BE2C (cell line): ENCODE results near the gene FLT4.
"Not testable (repeated sequence)": the region's sequence is repeated elsewhere in the genome, so short reads cannot be mapped to it uniquely, and the experiment has no call there.

ENCODE experiments used
- DNase-seq: peaks from one replicate; pipeline ENCODE4 v3.0.0-alpha.2; 2020
- H3K27me3 ChIP-seq: fragments of 250-450 bp; sonication (Bioruptor Pico); 2 replicates; pipeline ENCODE4 v1.5.1; 2020; ENCODE audit warnings: mild to moderate bottlenecking
- H3K36me3 ChIP-seq: fragments of 250-450 bp; sonication (Bioruptor Pico); 2 replicates; pipeline ENCODE4 v1.5.1; 2020; ENCODE audit warnings: mild to moderate bottlenecking
- H3K4me1 ChIP-seq: fragments of 250-450 bp; sonication (Bioruptor Pico); 2 replicates; pipeline ENCODE4 v1.5.1; 2020
- H3K4me3 ChIP-seq: 2 replicates; pipeline ENCODE4 v1.5.1; 2011; ENCODE audit warnings: low read depth, low read length
- H3K9me3 ChIP-seq: fragments of 250-450 bp; sonication (Bioruptor Pico); 2 replicates; pipeline ENCODE4 v1.5.1; 2020
- CTCF ChIP-seq: IDR thresholded peaks from 2 replicates; pipeline ENCODE4 v1.5.1; 2012; ENCODE audit warnings: mild to moderate bottlenecking, low read depth, low read length

Gene FLT4

DNA sequence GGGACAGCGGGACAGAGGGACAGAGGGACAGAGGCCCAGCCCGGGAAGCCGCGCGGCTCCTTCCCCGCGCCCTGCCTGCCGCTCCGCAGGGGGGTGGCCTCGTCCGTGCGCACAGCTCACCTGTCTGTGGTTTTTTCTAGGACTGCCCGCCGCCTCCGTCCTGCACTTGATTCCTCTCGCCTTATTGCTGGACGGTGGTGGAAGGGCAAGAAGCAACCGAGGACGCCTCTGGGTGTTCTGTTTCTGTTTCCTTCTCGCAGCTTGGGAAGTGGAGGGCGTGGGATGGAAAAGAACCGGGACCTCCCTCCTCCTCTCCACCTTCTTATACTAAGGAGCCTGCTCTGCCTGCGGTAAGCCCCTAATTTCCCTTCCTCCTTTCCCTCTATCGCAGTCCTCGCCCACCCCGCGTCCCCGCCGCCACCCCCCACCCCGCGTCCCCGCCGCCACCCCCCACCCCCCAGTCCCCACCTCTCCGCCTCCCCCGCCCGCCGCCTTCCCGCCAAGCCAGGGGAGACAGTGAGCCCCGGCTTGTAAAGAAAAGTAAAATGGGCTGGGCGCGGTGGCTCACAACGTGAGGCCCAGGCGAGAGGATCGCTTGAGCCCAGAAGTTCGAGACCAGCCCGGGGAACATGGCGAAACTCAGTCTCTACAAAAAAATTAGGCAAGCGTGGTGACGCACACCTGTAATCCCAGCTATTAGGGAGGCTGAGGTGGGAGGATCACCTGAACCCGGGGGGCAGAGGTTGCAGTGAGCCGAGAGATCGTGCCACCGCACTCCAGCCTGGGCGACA, 9.6 kb upstream of the FLT4 start:
- H3K4me1 ChIP-seq = no peaks in the 10 kb centered on the region
- DNase-seq = no peak

DNA sequence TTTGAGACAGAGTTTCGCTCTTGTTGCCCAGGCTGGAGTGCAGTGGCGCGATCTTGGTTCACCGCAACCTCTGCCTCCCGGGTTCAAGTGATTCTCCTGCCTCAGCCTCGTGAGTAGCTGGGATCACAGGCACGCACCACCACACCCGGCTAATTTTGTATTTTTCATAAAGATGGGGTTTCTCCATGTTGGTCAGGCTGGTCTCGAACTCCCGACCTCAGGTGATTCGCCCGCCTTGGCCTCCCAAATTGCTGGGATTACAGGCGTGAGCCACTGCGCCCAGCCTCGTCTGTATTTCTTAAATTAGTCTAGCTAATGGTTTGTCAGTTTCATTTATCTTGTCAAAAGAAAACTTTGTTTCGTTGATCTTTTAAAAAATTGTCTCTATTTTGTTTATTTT, 5.8 kb upstream of the FLT4 start:
- not testable (repeated sequence) for DNase-seq, H3K4me3 ChIP-seq, H3K4me1 ChIP-seq, H3K36me3 ChIP-seq, H3K9me3 ChIP-seq
- H3K27me3 ChIP-seq = peaks cover 34% of the 10 kb centered on the region

More for the DNA sequence above, 9.6 kb upstream of the FLT4 start:
- TF ChIP-seq CTCF = no peak
- Histone ChIP-seq H3K4me3 (no peak overlapping the region), H3K27me3 (peaks cover 15% of the 10 kb centered on the region), H3K9me3 (no peaks in the 10 kb centered on the region), H3K36me3 (no peaks in the 10 kb centered on the region)

- no peak for DNase-seq
- Histone ChIP-seq H3K4me3 (no peak overlapping the region), H3K9me3 (no peaks in the 10 kb centered on the region), H3K36me3 (no peaks in the 10 kb centered on the region), H3K4me1 (no peaks in the 10 kb centered on the region), H3K27me3 (peaks cover 51% of the 10 kb centered on the region)
- no peak for TF ChIP-seq CTCF
Observed at GRCh38 chr5:180652771-180653170, 3.4 kb upstream of the FLT4 start.

DNA sequence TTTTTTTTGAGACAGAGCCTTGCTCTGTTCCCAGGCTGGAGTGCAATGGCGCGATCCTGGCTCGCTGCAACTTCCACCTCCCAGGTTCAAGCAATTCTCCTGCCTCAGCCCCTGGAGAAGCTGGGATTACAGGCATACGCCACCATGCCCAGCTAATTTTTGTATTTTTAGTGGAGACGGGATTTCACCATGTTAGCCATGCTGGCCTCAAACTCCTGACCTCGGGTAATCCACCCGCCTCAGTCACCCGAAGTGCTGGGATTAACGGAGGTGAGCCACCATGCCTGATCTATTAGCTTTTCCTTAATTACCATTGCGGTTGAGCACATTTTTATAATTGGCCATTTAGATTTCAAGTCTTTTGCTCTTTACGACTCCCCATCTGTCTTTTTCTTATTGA, 2.9 kb upstream of the FLT4 start:
- no peak overlapping the region for H3K4me3 ChIP-seq

GRCh38 chr5:180648658-180649296, 623 bp downstream of the FLT4 start:
- Histone ChIP-seq H3K4me1 (no peaks in the 10 kb centered on the region), H3K27me3 (peaks cover 49% of the 10 kb centered on the region), H3K4me3 (no peak overlapping the region), H3K9me3 (no peaks in the 10 kb centered on the region), H3K36me3 (no peaks in the 10 kb centered on the region)
- no peak for TF ChIP-seq CTCF
- DNase-seq = no peak

More for the DNA sequence above, 2.9 kb upstream of the FLT4 start:
- no peaks in the 10 kb centered on the region for H3K4me1 ChIP-seq
- no peaks in the 10 kb centered on the region for H3K9me3 ChIP-seq
- H3K36me3 ChIP-seq = no peaks in the 10 kb centered on the region
- TF ChIP-seq CTCF = no peak
- peaks cover 55% of the 10 kb centered on the region for H3K27me3 ChIP-seq
- no peak for DNase-seq

DNA sequence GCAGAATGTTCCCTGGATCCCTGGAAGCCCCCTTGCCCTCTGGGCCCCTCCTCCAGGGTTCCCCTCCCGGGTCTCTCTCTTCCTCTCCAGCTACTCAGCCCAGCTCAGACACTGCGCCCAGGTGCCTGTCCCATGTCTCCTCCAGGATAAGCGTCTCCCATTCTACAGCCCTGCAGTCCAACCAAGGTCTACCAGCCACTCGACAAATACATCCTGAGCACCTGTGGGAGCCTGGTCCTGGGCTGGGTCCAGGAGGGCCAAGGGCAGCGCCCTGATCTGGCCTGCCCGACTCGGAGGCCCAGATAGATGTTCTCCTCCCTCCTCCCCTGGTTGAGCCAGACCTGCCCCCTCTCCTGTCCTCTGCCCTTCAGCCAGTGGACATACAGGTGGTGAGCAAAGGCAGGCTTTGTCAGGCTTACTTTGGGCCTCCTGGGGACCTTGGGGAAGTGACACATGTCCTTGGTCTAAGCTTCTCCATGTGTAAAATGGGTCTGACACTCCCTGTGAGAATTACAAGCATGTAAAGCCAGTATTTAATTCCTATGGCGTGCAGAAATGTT, 1.4 kb downstream of the FLT4 start:
- peaks cover 46% of the 10 kb centered on the region for H3K27me3 ChIP-seq
- no peaks in the 10 kb centered on the region for H3K36me3 ChIP-seq
- H3K4me3 ChIP-seq = no peak overlapping the region
- TF ChIP-seq CTCF = no peak
- H3K9me3 ChIP-seq = no peaks in the 10 kb centered on the region
- no peaks in the 10 kb centered on the region for H3K4me1 ChIP-seq
- DNase-seq = no peak
